Adrenal gland (tissue), 12 donors: Measurements from ENCODE around the gene AGBL4. TPM values are rescaled to one million over a fixed set of nuclear protein-coding genes. Genes with fewer than 3 reads are reported as not detected.

Experiments
- DNase-seq, 7 donors: peaks; one replicate each; pipeline ENCODE4 v3.0.0-alpha.2; 2019 to 2020
- H3K27ac ChIP-seq, 5 donors: fragments of 200-600 bp; sonication (generic) in 4 of 5; 1 replicate in 3 of 5; 2 replicates in 2 of 5; pipeline versions ENCODE4 v1.5.1 to v1.8.0; 2016 to 2020; ENCODE audit warnings: mild to moderate bottlenecking in 1 of 5
- H3K27me3 ChIP-seq: fragments of 200-600 bp; 2 replicates; pipeline ENCODE4 v1.8.0; 2021
- H3K36me3 ChIP-seq, 2 donors: fragments of 200-600 bp; replicated peaks in 1 of 2; 1 replicate in 1 of 2; 2 replicates in 1 of 2; pipeline versions ENCODE4 v1.5.1 to v1.8.0; 2018 to 2022
- H3K4me1 ChIP-seq, 2 donors: fragments of 200-600 bp; replicated peaks in 1 of 2; 1 replicate in 1 of 2; 2 replicates in 1 of 2; pipeline versions ENCODE4 v1.5.1 to v1.8.0; 2018 to 2021
- H3K4me3 ChIP-seq, 4 donors: fragments of 200-600 bp; sonication (generic) in 3 of 4; one replicate each; pipeline ENCODE4 v1.5.1; 2016 to 2018
- H3K9me3 ChIP-seq, 3 donors: fragments of 200-600 bp; sonication (generic) in 1 of 3; replicated peaks in 1 of 3; 1 replicate in 2 of 3; 2 replicates in 1 of 3; pipeline versions ENCODE4 v1.5.1 to v1.8.0; 2016 to 2021
- POLR2A ChIP-seq, 2 donors: fragments of 450-650 bp; IDR thresholded peaks; one replicate each; pipeline ENCODE4 v1.6.1; 2017; ENCODE audit warnings: antibody characterized with exemption in 2 of 2, mild to moderate bottlenecking in 2 of 2, moderate library complexity in 1 of 2
- WGBS, 4 donors: extraction: QIAGEN DNeasy Blood & Tissue Kit in 2 of 4; methylation state at CpG; one replicate each; pipeline versions ENCODE4 v1.1.5 to v1.1.7; 2013 to 2017; 5-methylcytosine and 5-hydroxymethylcytosine counted together
- intact Hi-C, 2 donors: fragments of 100-400 bp; cut with DNase I; formaldehyde crosslinking; loops; one replicate each; pipeline versions ENCODE4 v1.14.1 to v1.15.0; 2022 to 2023
- polyA plus RNA-seq, 3 donors: library from polyadenylated mRNA; stranded (reverse); fragments of 200-250 nt in 2 of 3; fragments of 350-450 nt in 1 of 3; fragmentation: Illumina TruSeq in 1 of 3; extraction: RNeasy Lipid Tissue Mini Kit (QIAGEN cat#74804) in 1 of 3; gene quantifications; one replicate each; pipeline ENCODE4 v1.2.3, GENCODE V29; 2013 to 2014
- total RNA-seq, 9 donors: library from RNA; depleted of rRNA in 4 of 9; stranded (reverse); fragments of >200 nt in 4 of 9; fragments of 120-200 nt in 1 of 9; fragmentation: NEBNext Ultra II Directional in 1 of 9; extraction: Animal tissue kit (Norgen Biotek cat#: 25700) in 1 of 9; gene quantifications; one replicate each; pipeline versions ENCODE4 v1.1.0 to v1.2.4, GENCODE V29; 2013 to 2023
- TF ChIP-seq, protein P1 (sequence below), 6 experiments: fragments of 450-650 bp in 4 of 6; fragments of 200-600 bp in 2 of 6; sonication (generic) in 1 of 6; IDR thresholded peaks; 1 replicate in 5 of 6; 2 replicates in 1 of 6; pipeline versions ENCODE4 v1.5.1 to v1.8.0; 2016 to 2021; ENCODE audit warnings: antibody characterized with exemption in 6 of 6, mild to moderate bottlenecking in 2 of 6, moderate library complexity in 1 of 6
- donor health status: healthy with polysubstance abuse.
- donor health status: Bipolar disorder and iron deficiency.
- donor health status: DM: yes; HTN: yes; CAD: no.
- donor health status: DM: no; HTN: no; CAD: no.
- donor health status: DM: no; HTN: no; CAD: no.
- donor health status: DM: yes; HTN: yes; CAD: no.

AGBL4 gene
- total and polyA plus RNA-seq, 12 donors, result 0.10 to 1.9 (median 0.80) TPM; not detected in 2

DNA sequence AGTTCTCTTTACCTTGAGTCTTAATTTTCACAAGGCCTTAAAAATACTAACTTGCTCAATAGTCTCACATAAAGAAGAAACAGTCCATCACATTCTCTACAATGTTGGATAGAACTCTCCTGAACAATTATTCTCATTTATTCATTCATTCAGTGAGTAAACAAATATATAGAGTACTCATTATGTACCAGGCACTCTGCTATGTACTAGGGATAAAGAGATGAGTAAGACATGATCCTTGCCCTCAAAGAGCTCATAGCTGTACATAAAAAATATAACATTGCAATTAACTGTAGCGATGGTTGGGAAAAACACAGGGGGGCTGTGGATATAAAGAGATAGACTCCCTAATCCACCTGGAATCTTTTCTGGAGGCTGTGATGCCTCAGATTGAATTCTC is 660.1 kb downstream of the AGBL4 start:
- no peaks in the 10 kb centered on the region for H3K9me3 ChIP-seq
- no peak overlapping the region for H3K27ac ChIP-seq
- DNase-seq, result no peak
- no peaks in the 10 kb centered on the region for H3K4me1 ChIP-seq
- WGBS, 4 donors, result 39 to 92% (median 72%) methylated on average over 1 of the region's 1 CpG
- TF ChIP-seq POLR2A (IDR thresholded peaks at IDR 0.05), result no peak
- TF ChIP-seq, protein P1, sequence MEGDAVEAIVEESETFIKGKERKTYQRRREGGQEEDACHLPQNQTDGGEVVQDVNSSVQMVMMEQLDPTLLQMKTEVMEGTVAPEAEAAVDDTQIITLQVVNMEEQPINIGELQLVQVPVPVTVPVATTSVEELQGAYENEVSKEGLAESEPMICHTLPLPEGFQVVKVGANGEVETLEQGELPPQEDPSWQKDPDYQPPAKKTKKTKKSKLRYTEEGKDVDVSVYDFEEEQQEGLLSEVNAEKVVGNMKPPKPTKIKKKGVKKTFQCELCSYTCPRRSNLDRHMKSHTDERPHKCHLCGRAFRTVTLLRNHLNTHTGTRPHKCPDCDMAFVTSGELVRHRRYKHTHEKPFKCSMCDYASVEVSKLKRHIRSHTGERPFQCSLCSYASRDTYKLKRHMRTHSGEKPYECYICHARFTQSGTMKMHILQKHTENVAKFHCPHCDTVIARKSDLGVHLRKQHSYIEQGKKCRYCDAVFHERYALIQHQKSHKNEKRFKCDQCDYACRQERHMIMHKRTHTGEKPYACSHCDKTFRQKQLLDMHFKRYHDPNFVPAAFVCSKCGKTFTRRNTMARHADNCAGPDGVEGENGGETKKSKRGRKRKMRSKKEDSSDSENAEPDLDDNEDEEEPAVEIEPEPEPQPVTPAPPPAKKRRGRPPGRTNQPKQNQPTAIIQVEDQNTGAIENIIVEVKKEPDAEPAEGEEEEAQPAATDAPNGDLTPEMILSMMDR (IDR thresholded peaks at IDR 0.05), result no peak
- intact Hi-C loops, result no loop called here
- no peaks in the 10 kb centered on the region for H3K36me3 ChIP-seq
- H3K4me3 ChIP-seq, result no peak overlapping the region
- no peaks in the 10 kb centered on the region for H3K27me3 ChIP-seq

DNA sequence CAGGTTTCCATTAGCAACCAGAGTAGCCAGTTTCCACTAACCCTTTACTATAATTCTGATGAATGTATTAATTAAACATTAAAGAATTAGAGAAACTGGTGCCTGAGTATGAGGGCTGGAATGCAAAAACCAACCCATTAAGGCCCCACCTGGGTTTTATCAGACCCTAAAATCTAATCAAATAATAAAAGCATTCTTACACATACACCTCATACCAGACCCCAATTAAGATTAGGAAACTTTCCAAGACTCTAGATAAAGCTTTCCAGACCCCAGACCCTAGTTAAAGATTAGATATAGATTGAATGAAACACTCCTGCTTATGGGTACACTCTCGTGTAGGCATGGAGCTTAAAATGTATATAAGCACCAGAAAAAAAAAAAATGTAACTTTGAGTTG is 665.7 kb downstream of the AGBL4 start:
- H3K36me3 ChIP-seq, result no peaks in the 10 kb centered on the region
- no peaks in the 10 kb centered on the region for H3K9me3 ChIP-seq
- DNase-seq, result no peak
- TF ChIP-seq POLR2A (IDR thresholded peaks at IDR 0.05), result no peak
- TF ChIP-seq, protein P1 (IDR thresholded peaks at IDR 0.05), result no peak
- intact Hi-C loops, result no loop called here
- no peaks in the 10 kb centered on the region for H3K27me3 ChIP-seq
- H3K27ac ChIP-seq, result no peak overlapping the region
- no peak overlapping the region for H3K4me3 ChIP-seq
- 60 to 81% (median 76%) methylated on average over 1 of the region's 1 CpG for WGBS, 4 donors
- H3K4me1 ChIP-seq, result no peaks in the 10 kb centered on the region

DNA sequence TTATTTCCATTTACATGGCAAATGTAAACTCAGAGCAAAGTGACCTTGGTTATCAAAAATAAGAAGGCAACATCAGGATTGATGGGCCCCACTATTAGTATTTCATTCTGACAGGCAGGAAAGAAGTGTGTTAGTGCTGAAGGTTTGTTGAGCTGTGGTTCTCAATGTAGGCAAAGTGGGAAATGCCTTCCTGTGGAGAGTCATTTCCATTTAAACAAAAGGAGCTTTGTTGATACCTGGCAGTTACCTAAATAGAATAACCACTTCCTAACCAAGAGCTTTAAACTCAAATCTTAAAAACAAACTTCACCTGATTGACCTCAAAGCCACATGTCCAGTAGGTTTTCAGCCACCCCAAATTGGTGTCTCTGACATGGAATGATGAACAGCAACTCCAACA is 667.2 kb downstream of the AGBL4 start:
- no peaks in the 10 kb centered on the region for H3K36me3 ChIP-seq
- no peaks in the 10 kb centered on the region for H3K4me1 ChIP-seq
- H3K27me3 ChIP-seq, result no peaks in the 10 kb centered on the region
- intact Hi-C loops, result no loop called here
- no peak for TF ChIP-seq POLR2A (IDR thresholded peaks at IDR 0.05)
- TF ChIP-seq, protein P1 (IDR thresholded peaks at IDR 0.05), result no peak
- no peaks in the 10 kb centered on the region for H3K9me3 ChIP-seq
- no peak overlapping the region for H3K4me3 ChIP-seq
- no peak overlapping the region for H3K27ac ChIP-seq
- DNase-seq, result no peak

DNA sequence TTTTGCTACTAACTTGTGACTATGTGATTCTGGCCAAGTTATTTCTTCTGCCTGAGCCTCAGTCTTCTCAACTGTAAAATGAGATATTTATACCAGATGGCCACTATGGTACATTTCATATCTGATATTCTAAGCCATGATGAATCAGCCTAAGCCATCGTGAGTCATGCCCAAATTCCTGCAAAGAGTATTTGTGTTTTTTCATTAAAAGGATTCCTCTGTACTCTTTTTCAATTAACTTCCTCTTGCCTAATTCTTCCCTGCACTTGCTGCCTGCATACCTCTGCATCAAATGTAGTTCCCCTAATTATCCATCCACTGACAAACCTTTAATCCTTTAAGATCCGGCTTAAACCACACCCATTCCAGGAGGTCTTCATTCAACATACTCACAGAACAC is 672.0 kb downstream of the AGBL4 start:
- TF ChIP-seq, protein P1 (IDR thresholded peaks at IDR 0.05), result no peak
- no peak for TF ChIP-seq POLR2A (IDR thresholded peaks at IDR 0.05)
- intact Hi-C loops, result no loop called here
- 51 to 53% (median 52%) methylated on average over 2 of the region's 2 CpGs for WGBS, 4 donors
- DNase-seq, result no peak
- Histone ChIP-seq H3K27ac (no peak overlapping the region), H3K4me1 (no peaks in the 10 kb centered on the region), H3K36me3 (no peaks in the 10 kb centered on the region), H3K4me3 (no peak overlapping the region), H3K9me3 (no peaks in the 10 kb centered on the region), H3K27me3 (no peaks in the 10 kb centered on the region)
